HL-60 (cell line): ENCODE results near the gene CIAO3.

Experiments used
- CTCF ChIP-seq: IDR thresholded peaks from one replicate; pipeline ENCODE4 v1.5.1; 2011; ENCODE audit warnings: low read length, control low read depth, inconsistent platforms; ENCODE audit not compliant: insufficient read depth
- POLR2AphosphoS5 ChIP-seq: IDR thresholded peaks from 2 replicates; pipeline ENCODE4 v1.6.1; 2012; ENCODE audit warnings: low read depth
- TF ChIP-seq, protein P1 (sequence below): IDR thresholded peaks from 2 replicates; pipeline ENCODE4 v1.6.1; 2012; ENCODE audit warnings: low read depth; ENCODE audit not compliant: insufficient replicate concordance

GRCh38 chr16:728131-728889 is 12.5 kb downstream of the CIAO3 start:
- TF ChIP-seq CTCF (no peak), POLR2AphosphoS5 (peak; percentile 43; the same call in 1 of the 2 replicates)
- TF ChIP-seq, protein P1, sequence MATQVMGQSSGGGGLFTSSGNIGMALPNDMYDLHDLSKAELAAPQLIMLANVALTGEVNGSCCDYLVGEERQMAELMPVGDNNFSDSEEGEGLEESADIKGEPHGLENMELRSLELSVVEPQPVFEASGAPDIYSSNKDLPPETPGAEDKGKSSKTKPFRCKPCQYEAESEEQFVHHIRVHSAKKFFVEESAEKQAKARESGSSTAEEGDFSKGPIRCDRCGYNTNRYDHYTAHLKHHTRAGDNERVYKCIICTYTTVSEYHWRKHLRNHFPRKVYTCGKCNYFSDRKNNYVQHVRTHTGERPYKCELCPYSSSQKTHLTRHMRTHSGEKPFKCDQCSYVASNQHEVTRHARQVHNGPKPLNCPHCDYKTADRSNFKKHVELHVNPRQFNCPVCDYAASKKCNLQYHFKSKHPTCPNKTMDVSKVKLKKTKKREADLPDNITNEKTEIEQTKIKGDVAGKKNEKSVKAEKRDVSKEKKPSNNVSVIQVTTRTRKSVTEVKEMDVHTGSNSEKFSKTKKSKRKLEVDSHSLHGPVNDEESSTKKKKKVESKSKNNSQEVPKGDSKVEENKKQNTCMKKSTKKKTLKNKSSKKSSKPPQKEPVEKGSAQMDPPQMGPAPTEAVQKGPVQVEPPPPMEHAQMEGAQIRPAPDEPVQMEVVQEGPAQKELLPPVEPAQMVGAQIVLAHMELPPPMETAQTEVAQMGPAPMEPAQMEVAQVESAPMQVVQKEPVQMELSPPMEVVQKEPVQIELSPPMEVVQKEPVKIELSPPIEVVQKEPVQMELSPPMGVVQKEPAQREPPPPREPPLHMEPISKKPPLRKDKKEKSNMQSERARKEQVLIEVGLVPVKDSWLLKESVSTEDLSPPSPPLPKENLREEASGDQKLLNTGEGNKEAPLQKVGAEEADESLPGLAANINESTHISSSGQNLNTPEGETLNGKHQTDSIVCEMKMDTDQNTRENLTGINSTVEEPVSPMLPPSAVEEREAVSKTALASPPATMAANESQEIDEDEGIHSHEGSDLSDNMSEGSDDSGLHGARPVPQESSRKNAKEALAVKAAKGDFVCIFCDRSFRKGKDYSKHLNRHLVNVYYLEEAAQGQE: no peak
